ENCODE data around the gene SLC5A10.
"Not testable (repeated sequence)": the region's sequence is repeated elsewhere in the genome, so short reads cannot be mapped to it uniquely, and the experiment has no call there.

Gene SLC5A10

DNA sequence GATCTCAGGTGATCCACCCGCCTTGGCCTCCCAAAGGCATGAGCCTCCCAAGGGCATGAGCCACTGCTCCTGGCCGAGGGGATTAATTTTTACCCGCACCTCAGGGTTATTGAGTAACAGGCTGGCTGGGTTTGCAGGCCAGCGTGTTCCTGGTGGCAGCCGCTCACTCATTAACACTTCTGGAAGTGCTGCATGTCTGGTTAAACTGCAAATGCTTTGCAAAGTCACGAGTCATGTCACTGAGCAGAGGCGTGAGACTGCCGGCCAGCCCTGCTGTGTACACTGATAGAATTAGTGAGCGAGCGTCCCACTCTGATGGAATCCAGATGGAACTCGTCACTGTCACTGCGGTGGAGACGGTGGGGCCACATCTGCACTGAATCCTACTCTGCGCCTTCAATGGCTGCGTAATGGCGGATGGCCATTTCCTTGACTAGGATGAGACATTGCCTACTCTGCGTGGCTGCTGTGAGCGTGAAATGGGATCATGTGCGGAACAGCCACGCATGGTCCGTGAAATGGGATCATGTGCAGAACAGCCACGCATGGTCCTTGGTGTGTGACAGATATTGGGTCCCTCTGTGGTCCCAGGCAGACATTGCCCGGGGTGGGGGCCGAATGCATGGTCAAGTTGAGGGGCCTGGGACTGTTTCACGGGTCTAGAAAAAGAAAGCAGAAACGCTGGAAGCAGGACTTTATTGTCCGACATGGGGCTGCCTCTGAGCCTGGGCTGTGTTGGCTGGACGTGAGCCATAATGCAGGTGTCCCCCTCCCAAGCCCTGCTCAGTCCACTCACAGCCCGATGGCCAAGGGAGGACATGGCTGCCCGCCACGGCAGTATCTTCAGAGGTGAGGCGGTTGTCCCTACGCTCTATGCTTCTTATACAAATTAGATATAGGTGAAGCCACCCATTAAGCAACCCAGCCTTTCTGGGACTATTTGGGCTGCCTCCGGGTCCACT is 740 bp upstream of the SLC5A10 start:
- Histone ChIP-seq H3K4me3 (replicated peaks; ENCODE audit: insufficient read depth, low read length) (no peak overlapping the region), H3K27me3 (ENCODE audit: insufficient read depth, poor library complexity, severe bottlenecking) (no peaks in the 10 kb centered on the region), H3K27ac (replicated peaks) (no peak overlapping the region)
- DNase-seq (ENCODE audit: low read depth in 1 of 2, low spot score in 1 of 2) = no peak
- TF ChIP-seq SPI1 (IDR thresholded peaks at IDR 0.05; ENCODE audit: borderline replicate concordance, low read depth) (no peak), POLR2AphosphoS5 (IDR thresholded peaks at IDR 0.05; ENCODE audit: low read depth) (no peak)

- TF ChIP-seq GABPA (IDR thresholded peaks at IDR 0.05; ENCODE audit: low read depth) (no peak), POLR2AphosphoS5 (IDR thresholded peaks at IDR 0.05; ENCODE audit: low read depth) (no peak), SPI1 (IDR thresholded peaks at IDR 0.05; ENCODE audit: borderline replicate concordance, low read depth) (no peak)
- TF ChIP-seq, protein P1, sequence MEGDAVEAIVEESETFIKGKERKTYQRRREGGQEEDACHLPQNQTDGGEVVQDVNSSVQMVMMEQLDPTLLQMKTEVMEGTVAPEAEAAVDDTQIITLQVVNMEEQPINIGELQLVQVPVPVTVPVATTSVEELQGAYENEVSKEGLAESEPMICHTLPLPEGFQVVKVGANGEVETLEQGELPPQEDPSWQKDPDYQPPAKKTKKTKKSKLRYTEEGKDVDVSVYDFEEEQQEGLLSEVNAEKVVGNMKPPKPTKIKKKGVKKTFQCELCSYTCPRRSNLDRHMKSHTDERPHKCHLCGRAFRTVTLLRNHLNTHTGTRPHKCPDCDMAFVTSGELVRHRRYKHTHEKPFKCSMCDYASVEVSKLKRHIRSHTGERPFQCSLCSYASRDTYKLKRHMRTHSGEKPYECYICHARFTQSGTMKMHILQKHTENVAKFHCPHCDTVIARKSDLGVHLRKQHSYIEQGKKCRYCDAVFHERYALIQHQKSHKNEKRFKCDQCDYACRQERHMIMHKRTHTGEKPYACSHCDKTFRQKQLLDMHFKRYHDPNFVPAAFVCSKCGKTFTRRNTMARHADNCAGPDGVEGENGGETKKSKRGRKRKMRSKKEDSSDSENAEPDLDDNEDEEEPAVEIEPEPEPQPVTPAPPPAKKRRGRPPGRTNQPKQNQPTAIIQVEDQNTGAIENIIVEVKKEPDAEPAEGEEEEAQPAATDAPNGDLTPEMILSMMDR (IDR thresholded peaks at IDR 0.05; ENCODE audit: insufficient read depth, low read length) = no peak
- TF ChIP-seq, protein P2, sequence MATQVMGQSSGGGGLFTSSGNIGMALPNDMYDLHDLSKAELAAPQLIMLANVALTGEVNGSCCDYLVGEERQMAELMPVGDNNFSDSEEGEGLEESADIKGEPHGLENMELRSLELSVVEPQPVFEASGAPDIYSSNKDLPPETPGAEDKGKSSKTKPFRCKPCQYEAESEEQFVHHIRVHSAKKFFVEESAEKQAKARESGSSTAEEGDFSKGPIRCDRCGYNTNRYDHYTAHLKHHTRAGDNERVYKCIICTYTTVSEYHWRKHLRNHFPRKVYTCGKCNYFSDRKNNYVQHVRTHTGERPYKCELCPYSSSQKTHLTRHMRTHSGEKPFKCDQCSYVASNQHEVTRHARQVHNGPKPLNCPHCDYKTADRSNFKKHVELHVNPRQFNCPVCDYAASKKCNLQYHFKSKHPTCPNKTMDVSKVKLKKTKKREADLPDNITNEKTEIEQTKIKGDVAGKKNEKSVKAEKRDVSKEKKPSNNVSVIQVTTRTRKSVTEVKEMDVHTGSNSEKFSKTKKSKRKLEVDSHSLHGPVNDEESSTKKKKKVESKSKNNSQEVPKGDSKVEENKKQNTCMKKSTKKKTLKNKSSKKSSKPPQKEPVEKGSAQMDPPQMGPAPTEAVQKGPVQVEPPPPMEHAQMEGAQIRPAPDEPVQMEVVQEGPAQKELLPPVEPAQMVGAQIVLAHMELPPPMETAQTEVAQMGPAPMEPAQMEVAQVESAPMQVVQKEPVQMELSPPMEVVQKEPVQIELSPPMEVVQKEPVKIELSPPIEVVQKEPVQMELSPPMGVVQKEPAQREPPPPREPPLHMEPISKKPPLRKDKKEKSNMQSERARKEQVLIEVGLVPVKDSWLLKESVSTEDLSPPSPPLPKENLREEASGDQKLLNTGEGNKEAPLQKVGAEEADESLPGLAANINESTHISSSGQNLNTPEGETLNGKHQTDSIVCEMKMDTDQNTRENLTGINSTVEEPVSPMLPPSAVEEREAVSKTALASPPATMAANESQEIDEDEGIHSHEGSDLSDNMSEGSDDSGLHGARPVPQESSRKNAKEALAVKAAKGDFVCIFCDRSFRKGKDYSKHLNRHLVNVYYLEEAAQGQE (IDR thresholded peaks at IDR 0.05; ENCODE audit: insufficient replicate concordance, low read depth) = no peak
Observed at GRCh38 chr17:18953231-18953728, 1.3 kb downstream of the SLC5A10 start.

DNA sequence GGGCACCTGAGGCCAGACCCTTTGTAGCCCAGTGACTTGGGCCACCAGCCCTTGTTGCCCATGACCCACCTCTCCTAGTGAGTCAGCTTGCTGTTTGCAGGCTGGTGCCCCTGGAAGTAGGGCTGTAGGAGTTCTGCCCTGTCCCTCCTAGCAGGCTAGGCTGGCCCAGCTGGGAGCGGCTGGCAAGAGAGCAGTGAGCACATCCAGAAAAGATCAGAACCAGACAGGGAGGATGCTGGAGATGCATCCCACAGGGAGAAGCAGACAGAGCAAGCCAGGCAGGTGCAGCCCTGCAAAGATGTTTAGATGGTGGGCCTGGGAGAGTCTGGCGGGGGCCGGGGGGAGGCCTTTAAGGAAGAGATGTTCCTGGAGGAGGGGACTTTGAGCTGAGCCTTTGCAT is 2.4 kb downstream of the SLC5A10 start:
- DNase-seq (ENCODE audit: low read depth in 1 of 2, low spot score in 1 of 2) = no peak
- no peak for TF ChIP-seq SPI1 (IDR thresholded peaks at IDR 0.05; ENCODE audit: borderline replicate concordance, low read depth)
- no peak for TF ChIP-seq POLR2AphosphoS5 (IDR thresholded peaks at IDR 0.05; ENCODE audit: low read depth)
- TF ChIP-seq, protein P2 (IDR thresholded peaks at IDR 0.05; ENCODE audit: insufficient replicate concordance, low read depth) = no peak
- TF ChIP-seq, protein P1 (IDR thresholded peaks at IDR 0.05; ENCODE audit: insufficient read depth, low read length) = no peak
- no peaks in the 10 kb centered on the region for H3K27me3 ChIP-seq (ENCODE audit: insufficient read depth, poor library complexity, severe bottlenecking)
- H3K27ac ChIP-seq (replicated peaks) = no peak overlapping the region
- H3K4me3 ChIP-seq (replicated peaks; ENCODE audit: insufficient read depth, low read length) = no peak overlapping the region

More at GRCh38 chr17:18953231-18953728, 1.3 kb downstream of the SLC5A10 start:
- DNase-seq (ENCODE audit: low read depth in 1 of 2, low spot score in 1 of 2) = no peak
- H3K4me3 ChIP-seq (replicated peaks; ENCODE audit: insufficient read depth, low read length) = no peak overlapping the region
- no peaks in the 10 kb centered on the region for H3K27me3 ChIP-seq (ENCODE audit: insufficient read depth, poor library complexity, severe bottlenecking)
- no peak overlapping the region for H3K27ac ChIP-seq (replicated peaks)

- TF ChIP-seq, protein P1 (IDR thresholded peaks at IDR 0.05; ENCODE audit: insufficient read depth, low read length) = no peak
- TF ChIP-seq, protein P2 (IDR thresholded peaks at IDR 0.05; ENCODE audit: insufficient replicate concordance, low read depth) = no peak
- TF ChIP-seq POLR2AphosphoS5 (IDR thresholded peaks at IDR 0.05; ENCODE audit: low read depth) (no peak), SPI1 (IDR thresholded peaks at IDR 0.05; ENCODE audit: borderline replicate concordance, low read depth) (no peak)
- no peak overlapping the region for H3K27ac ChIP-seq (replicated peaks)
- no peak for DNase-seq (ENCODE audit: low read depth in 1 of 2, low spot score in 1 of 2)
- H3K4me3 ChIP-seq (replicated peaks; ENCODE audit: insufficient read depth, low read length) = no peak overlapping the region
- H3K27me3 ChIP-seq (ENCODE audit: insufficient read depth, poor library complexity, severe bottlenecking) = no peaks in the 10 kb centered on the region
Observed at GRCh38 chr17:18955009-18955408, 3.0 kb downstream of the SLC5A10 start.

- H3K27ac ChIP-seq (replicated peaks); H3K27me3 ChIP-seq (ENCODE audit: insufficient read depth, poor library complexity, severe bottlenecking); DNase-seq (ENCODE audit: low read depth in 1 of 2, low spot score in 1 of 2); H3K4me3 ChIP-seq (replicated peaks; ENCODE audit: insufficient read depth, low read length): not testable (repeated sequence)
Observed at GRCh38 chr17:18956021-18956420, 4.1 kb downstream of the SLC5A10 start.
